Cerebellar nuclear complex (tissue), 1 donor: ENCODE measurements around the gene RING1.

Experiments used
- DNase-seq, 2 experiments: peaks; one replicate each; lab custom pipeline; 2025; lab: John Stamatoyannopoulos, UW

The RING1 gene

GRCh38 chr6:33192105-33192646, 16.1 kb upstream of the RING1 start, which contains the start of gene COL11A2:
COL11A2 (minus strand) TSS chr6:33192467; CDS start chr6:33192240, 227 bp downstream.
- DNase-seq, result no peak

- DNase-seq, result no peak
Observed at GRCh38 chr6:33192671-33193602, 15.4 kb upstream of the RING1 start.

- DNase-seq, result no peak
Observed at GRCh38 chr6:33193619-33194018, 14.7 kb upstream of the RING1 start.

GRCh38 chr6:33194431-33194979, 13.8 kb upstream of the RING1 start:
- DNase-seq, result no peak

- DNase-seq, result no peak
Observed at GRCh38 chr6:33195304-33196165, 12.8 kb upstream of the RING1 start.

GRCh38 chr6:33197431-33198048, 10.8 kb upstream of the RING1 start:
- DNase-seq, result no peak

GRCh38 chr6:33198159-33198852, 10.0 kb upstream of the RING1 start:
- DNase-seq, result no peak

- DNase-seq, result no peak
Observed at GRCh38 chr6:33198853-33199436, 9.4 kb upstream of the RING1 start.

GRCh38 chr6:33199687-33200218, 8.5 kb upstream of the RING1 start:
- DNase-seq, result no peak

- peak; percentile 75 to 97 for DNase-seq
Observed at GRCh38 chr6:33200219-33201146, 7.8 kb upstream of the RING1 start, which contains the start of the genes RXRB and SLC39A7. RXRB (minus strand) TSS chr6:33200665; CDS start chr6:33200476, 189 bp downstream. SLC39A7 (plus strand) TSS chr6:33200867; CDS start chr6:33201246, 379 bp downstream.

- no peak for DNase-seq
Observed at GRCh38 chr6:33201147-33201545, 7.2 kb upstream of the RING1 start.

GRCh38 chr6:33201935-33202334, 6.4 kb upstream of the RING1 start:
- DNase-seq, result no peak

GRCh38 chr6:33202799-33203198, 5.5 kb upstream of the RING1 start:
- DNase-seq, result no peak

- no peak for DNase-seq
Observed at GRCh38 chr6:33203443-33204164, 4.7 kb upstream of the RING1 start.

GRCh38 chr6:33204165-33204414, 4.2 kb upstream of the RING1 start:
- DNase-seq, result no peak

- DNase-seq, result peak in 1 of 2 experiments; percentile 47
Observed at GRCh38 chr6:33204415-33205190, 3.7 kb upstream of the RING1 start, which contains the start of gene HSD17B8. HSD17B8 (plus strand) TSS chr6:33204655; CDS start chr6:33204669, 14 bp downstream.

- DNase-seq, result no peak
Observed at GRCh38 chr6:33205191-33206026, 2.9 kb upstream of the RING1 start.
